Keratinocyte (primary cell): ENCODE results near the gene AKT1S1. TPM values are rescaled to one million over a fixed set of nuclear protein-coding genes. Genes with fewer than 3 reads are reported as not detected.

ENCODE experiments used
- DNase-seq: peaks from one replicate; pipeline ENCODE4 v3.0.0-alpha.2; 2011; ENCODE audit warnings: low read depth, missing footprints, low spot score
- FAIRE-seq: peaks from 2 replicates; lab custom pipeline; 2011; peaks lifted over from hg19 to GRCh38; lab: Jason Lieb, UNC
- H2AFZ ChIP-seq: 2 replicates; pipeline ENCODE4 v1.6.0; 2012; ENCODE audit warnings: low read length, control low read depth, inconsistent platforms; ENCODE audit not compliant: control insufficient read depth
- H3K27ac ChIP-seq: 2 replicates; pipeline ENCODE4 v1.5.1; 2011; ENCODE audit warnings: low read length; ENCODE audit not compliant: control insufficient read depth, insufficient read depth
- H3K27me3 ChIP-seq: 3 replicates; pipeline ENCODE4 v1.6.0; 2011; ENCODE audit warnings: low read length; ENCODE audit not compliant: control insufficient read depth, insufficient read depth; ENCODE audit errors: extremely low read depth
- H3K36me3 ChIP-seq, 2 experiments: 2 replicates in 1 of 2; 3 replicates in 1 of 2; pipeline ENCODE4 v1.5.1; 2011; ENCODE audit warnings: low read length in 2 of 2, mild to moderate bottlenecking in 1 of 2; ENCODE audit not compliant: control insufficient read depth in 2 of 2, insufficient read depth in 2 of 2; ENCODE audit errors: extremely low read depth in 1 of 2
- H3K4me1 ChIP-seq: 3 replicates; pipeline ENCODE4 v1.5.1; 2011; ENCODE audit warnings: low read length; ENCODE audit not compliant: control insufficient read depth, insufficient read depth; ENCODE audit errors: extremely low read depth
- H3K4me2 ChIP-seq: 3 replicates; pipeline ENCODE4 v1.6.0; 2011; ENCODE audit warnings: low read depth, low read length; ENCODE audit not compliant: control insufficient read depth, insufficient read depth; ENCODE audit errors: extremely low read depth
- H3K4me3 ChIP-seq, 3 experiments: fragments of 200-600 bp in 1 of 3; sonication (generic) in 1 of 3; 2 replicates in 2 of 3; 3 replicates in 1 of 3; pipeline ENCODE4 v1.5.1; 2011 to 2016; ENCODE audit warnings: low read length in 3 of 3, mild to moderate bottlenecking in 3 of 3, control low read depth in 2 of 3, inconsistent platforms in 1 of 3, low read depth in 1 of 3, mixed read lengths in 1 of 3, mixed run types in 1 of 3, moderate library complexity in 1 of 3; ENCODE audit not compliant: control insufficient read depth in 2 of 3, insufficient read depth in 2 of 3; ENCODE audit errors: extremely low read depth in 1 of 3
- H3K79me2 ChIP-seq: 2 replicates; pipeline ENCODE4 v1.6.0; 2012; ENCODE audit warnings: low read length; ENCODE audit not compliant: control insufficient read depth, insufficient read depth
- H3K9ac ChIP-seq: 3 replicates; pipeline ENCODE4 v1.6.0; 2011; ENCODE audit warnings: low read length; ENCODE audit not compliant: control insufficient read depth, insufficient read depth; ENCODE audit errors: extremely low read depth
- H3K9me1 ChIP-seq: 3 replicates; pipeline ENCODE4 v1.6.0; 2011; ENCODE audit warnings: low read length; ENCODE audit not compliant: control insufficient read depth, insufficient read depth; ENCODE audit errors: extremely low read depth
- H3K9me3 ChIP-seq: 2 replicates; pipeline ENCODE4 v1.5.1; 2012; ENCODE audit warnings: low read depth, low read length; ENCODE audit not compliant: control insufficient read depth
- H4K20me1 ChIP-seq: 3 replicates; pipeline ENCODE4 v1.6.0; 2011; ENCODE audit warnings: low read length; ENCODE audit not compliant: control insufficient read depth, insufficient read depth; ENCODE audit errors: extremely low read depth
- EZH2 ChIP-seq: IDR thresholded peaks from one replicate; pipeline ENCODE4 v1.6.1; 2012; ENCODE audit warnings: inconsistent platforms, mild to moderate bottlenecking, low read length, moderate library complexity
- dilution Hi-C: fragments of 300-500 bp; cut with MboI; formaldehyde crosslinking; loops from one replicate; pipeline ENCODE4 v1.7.0; 2020; ENCODE audit warnings: low sequenced_read_pairs; ENCODE audit not compliant: extremely low pct_ligation_motif_present
- polyA plus RNA-seq, 5 experiments: library from polyadenylated mRNA; depleted of rRNA in 3 of 5; stranded (reverse) in 3 of 5; stranded (forward) in 1 of 5; unstranded in 1 of 5; fragments of >200 nt; gene quantifications; 1 replicate in 1 of 5; 2 replicates in 3 of 5; 3 replicates in 1 of 5; pipeline versions ENCODE4 v1.2.1 to v1.2.3, GENCODE V29; 2011 to 2012; ENCODE audit warnings: missing spikeins in 2 of 5, low read depth in 1 of 5, low replicate concordance in 1 of 5
- TF ChIP-seq, protein P1 (sequence below), 3 experiments: IDR thresholded peaks in 1 of 3; conservative IDR thresholded peaks in 1 of 3; optimal IDR thresholded peaks in 1 of 3; 2 replicates in 2 of 3; 3 replicates in 1 of 3; pipeline versions ENCODE3 to v1.5.1; 2011; ENCODE audit warnings: low read length in 3 of 3, mild to moderate bottlenecking in 3 of 3, moderate library complexity in 2 of 3, control low read depth in 1 of 3, inconsistent platforms in 1 of 3; ENCODE audit not compliant: insufficient read depth in 2 of 3; ENCODE audit errors: extremely low read depth in 1 of 3

The AKT1S1 gene
- polyA plus RNA-seq, 1 donor (not counting 4 experiments of a cell fraction or from before 2014, with no cell fraction given) = 27.2 TPM

DNA sequence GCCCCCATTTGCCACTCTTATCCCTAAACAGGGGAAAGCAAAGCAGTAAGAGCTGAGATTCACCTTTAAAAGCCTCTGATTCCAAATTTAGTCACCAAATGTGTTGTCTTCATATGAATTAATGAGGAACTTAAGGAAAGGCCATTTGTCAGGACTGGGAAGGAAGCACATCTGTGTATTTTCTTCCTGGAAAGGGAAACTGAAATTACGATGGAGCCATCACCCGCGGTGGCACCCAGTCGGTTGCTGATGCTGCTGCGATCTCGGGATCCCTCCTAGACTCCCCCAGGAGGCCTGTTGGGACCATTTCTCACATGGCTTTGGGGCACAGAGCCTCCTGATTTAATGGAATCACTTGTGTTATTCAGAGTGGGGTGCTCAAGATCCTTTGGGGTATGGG is 27.0 kb upstream of the AKT1S1 start:
- Histone ChIP-seq H4K20me1 (no peaks in the 10 kb centered on the region), H3K4me3 (no peak overlapping the region), H3K36me3 (peaks cover 10 to 16% of the 10 kb centered on the region in 2 experiments), H3K27ac (no peak overlapping the region), H2AFZ (no peak overlapping the region), H3K9me3 (no peaks in the 10 kb centered on the region), H3K9me1 (no peaks in the 10 kb centered on the region), H3K4me1 (no peaks in the 10 kb centered on the region), H3K27me3 (no peaks in the 10 kb centered on the region), H3K9ac (no peak overlapping the region), H3K79me2 (no peaks in the 10 kb centered on the region), H3K4me2 (no peak overlapping the region)
- no peak for TF ChIP-seq EZH2
- TF ChIP-seq, protein P1, sequence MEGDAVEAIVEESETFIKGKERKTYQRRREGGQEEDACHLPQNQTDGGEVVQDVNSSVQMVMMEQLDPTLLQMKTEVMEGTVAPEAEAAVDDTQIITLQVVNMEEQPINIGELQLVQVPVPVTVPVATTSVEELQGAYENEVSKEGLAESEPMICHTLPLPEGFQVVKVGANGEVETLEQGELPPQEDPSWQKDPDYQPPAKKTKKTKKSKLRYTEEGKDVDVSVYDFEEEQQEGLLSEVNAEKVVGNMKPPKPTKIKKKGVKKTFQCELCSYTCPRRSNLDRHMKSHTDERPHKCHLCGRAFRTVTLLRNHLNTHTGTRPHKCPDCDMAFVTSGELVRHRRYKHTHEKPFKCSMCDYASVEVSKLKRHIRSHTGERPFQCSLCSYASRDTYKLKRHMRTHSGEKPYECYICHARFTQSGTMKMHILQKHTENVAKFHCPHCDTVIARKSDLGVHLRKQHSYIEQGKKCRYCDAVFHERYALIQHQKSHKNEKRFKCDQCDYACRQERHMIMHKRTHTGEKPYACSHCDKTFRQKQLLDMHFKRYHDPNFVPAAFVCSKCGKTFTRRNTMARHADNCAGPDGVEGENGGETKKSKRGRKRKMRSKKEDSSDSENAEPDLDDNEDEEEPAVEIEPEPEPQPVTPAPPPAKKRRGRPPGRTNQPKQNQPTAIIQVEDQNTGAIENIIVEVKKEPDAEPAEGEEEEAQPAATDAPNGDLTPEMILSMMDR (optimal IDR thresholded peaks at IDR 0.05 in 1 of 3, IDR thresholded peaks at IDR 0.05 in 1 of 3, conservative IDR thresholded peaks at IDR 0.05 in 1 of 3; ENCODE audit: extremely low read depth in 1 of 3, insufficient read depth in 2 of 3, low read length in 3 of 3) = no peak
- dilution Hi-C loops = no loop called here
- DNase-seq (no peak), FAIRE-seq (no peak)

DNA sequence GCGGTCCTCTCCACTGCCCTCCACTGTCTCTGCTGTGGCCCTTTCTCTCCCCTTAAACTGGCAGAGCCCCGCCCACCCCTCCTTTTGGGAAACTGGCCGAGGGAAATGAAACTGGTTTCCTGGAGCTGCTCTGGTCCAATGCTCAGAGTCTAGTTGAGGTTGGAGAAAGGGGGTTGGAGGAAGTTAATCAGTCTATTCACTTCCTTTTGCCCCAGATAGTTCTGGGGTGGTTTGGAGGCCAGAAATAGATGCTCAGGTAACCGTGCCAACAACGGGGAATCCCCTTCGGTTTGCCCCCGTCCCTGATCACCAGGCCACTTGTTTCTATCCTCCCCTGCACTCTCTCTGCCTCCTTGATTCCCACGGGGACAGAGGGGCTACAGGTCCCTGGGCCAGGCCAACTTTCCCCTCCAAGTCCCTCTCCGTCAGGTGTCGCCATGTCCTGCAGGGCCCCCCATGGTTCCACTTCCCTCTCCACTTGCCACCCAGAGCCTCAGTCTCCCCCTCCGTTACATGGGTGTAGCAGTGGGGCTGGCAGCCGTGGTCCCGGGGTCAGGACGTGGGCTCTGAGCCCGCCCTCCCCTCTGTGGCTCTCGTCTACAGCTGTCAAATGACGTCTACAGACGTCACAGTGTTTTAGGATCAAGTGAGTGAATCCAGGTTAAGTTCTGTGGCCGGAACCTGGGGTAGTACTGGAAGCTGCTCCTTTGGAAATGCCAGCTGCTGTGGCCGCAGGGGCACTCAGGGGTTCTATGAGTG is 19.9 kb upstream of the AKT1S1 start, which contains the start of gene IL4I1:
IL4I1 (minus strand) TSS at position 25 of the 759 bp plus-strand sequence. CDS start 727 bp downstream, outside the sequence.
- Histone ChIP-seq H3K27me3 (peaks cover 18% of the 10 kb centered on the region), H3K4me2 (peak within 1 kb of the TSS; percentile 27), H3K4me3 (no peak within 1 kb of the TSS), H3K79me2 (no peaks in the 10 kb centered on the region), H3K9me1 (no peaks in the 10 kb centered on the region), H3K9me3 (no peaks in the 10 kb centered on the region), H3K36me3 (no peaks in the 10 kb centered on the region), H3K9ac (peak within 1 kb of the TSS; percentile 19), H3K27ac (no peak within 1 kb of the TSS), H4K20me1 (no peaks in the 10 kb centered on the region), H2AFZ (no peak within 1 kb of the TSS), H3K4me1 (peaks cover 4% of the 10 kb centered on the region)
- DNase-seq (no peak), FAIRE-seq (no peak)
- dilution Hi-C loops = no loop called here
- TF ChIP-seq, protein P1 (optimal IDR thresholded peaks at IDR 0.05 in 1 of 3, IDR thresholded peaks at IDR 0.05 in 1 of 3, conservative IDR thresholded peaks at IDR 0.05 in 1 of 3; ENCODE audit: extremely low read depth in 1 of 3, insufficient read depth in 2 of 3, low read length in 3 of 3) = no peak
- TF ChIP-seq EZH2 = no peak
